Mucosa of gallbladder (tissue), 1 donor: Measurements from ENCODE around the gene AP2A2. TPM values are rescaled to one million over a fixed set of nuclear protein-coding genes. Genes with fewer than 3 reads are reported as not detected.

Experiments used
- DNase-seq: peaks from one replicate; pipeline ENCODE4 v3.0.0-alpha.2; 2020; ENCODE audit warnings: low spot score
- total RNA-seq: library from RNA; stranded (reverse); gene quantifications from one replicate; pipeline ENCODE4 v1.2.1, GENCODE V29; 2021
- donor health status: DM: no; HTN: no; CAD: no.

AP2A2 gene
- total RNA-seq, 1 donor from 2014 or later = 91.8 TPM

DNA sequence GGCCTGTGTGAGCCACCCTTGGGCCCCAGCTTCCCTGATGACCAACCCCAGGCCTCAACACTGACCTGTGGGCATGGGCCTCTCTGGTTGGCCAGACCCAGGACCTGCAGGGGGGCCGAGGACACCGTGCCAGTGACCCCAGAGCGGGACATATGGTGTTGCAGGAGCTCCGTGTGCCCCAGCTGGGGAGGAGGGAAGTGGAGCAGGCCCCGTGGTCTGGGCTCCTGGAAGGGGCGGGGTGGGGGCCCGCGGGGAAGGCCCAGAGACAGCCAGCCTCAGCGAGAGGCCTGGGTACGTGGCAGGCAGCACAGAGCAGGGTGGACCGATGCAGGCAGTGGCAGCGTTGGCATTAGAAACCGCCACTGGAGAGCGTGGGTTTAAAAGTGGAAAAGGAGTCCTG, 88.6 kb downstream of the AP2A2 start:
- no peak for DNase-seq

DNA sequence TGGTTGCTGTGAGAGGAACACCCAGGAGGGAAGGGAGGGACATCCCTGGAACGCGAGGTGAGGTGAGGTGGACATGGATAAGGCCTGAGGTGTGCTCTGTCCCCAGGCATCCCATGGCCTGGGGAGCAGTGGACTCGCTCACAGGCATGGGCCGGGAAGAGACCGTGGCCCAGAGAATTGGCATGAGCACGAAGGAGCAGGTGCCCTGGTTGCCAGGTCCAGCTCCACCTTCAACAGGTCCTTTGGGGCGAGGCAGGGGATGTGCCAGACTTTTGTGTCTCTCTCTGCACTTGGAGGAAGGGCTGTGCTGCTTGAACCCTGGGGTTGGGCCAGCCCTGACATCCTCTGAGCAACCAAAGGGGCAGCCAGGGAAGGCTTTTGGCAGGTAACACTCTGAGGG, 89.4 kb downstream of the AP2A2 start:
- DNase-seq = no peak

DNA sequence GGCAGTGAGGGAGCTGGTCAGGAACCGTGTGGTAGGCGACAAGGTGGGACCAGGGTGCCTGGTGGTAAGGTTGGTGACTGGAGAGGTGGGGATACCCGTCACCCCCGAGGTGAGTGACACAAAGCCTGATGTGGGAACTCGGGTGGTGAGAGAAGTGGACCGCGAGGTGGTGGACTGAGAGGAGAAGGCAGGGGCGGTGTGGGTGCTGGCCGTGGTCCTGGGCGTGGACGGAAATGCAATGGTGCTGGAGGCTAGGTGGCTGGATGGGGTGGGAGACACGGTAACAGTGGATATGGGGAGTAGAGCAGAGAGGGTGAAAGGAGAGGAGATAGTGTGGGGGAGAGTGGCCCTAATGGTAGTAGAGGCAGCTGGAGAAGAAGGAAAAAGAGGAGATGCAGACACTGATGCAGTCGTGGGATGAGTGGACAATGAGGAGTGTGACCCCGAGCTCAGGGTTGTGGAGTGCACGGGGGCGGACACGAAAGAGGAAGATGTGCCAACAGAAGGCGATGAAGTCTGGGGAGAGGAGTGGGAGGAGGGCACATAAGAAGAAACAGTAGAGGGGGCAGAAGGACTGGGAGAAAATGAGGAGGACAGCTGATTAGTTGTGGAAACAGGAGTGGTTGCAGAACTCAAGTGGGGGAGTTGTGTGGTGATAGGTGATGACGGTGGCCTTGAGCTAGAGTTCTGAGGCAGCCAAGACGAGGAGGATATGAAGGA, 90.3 kb downstream of the AP2A2 start:
- DNase-seq = no peak

DNA sequence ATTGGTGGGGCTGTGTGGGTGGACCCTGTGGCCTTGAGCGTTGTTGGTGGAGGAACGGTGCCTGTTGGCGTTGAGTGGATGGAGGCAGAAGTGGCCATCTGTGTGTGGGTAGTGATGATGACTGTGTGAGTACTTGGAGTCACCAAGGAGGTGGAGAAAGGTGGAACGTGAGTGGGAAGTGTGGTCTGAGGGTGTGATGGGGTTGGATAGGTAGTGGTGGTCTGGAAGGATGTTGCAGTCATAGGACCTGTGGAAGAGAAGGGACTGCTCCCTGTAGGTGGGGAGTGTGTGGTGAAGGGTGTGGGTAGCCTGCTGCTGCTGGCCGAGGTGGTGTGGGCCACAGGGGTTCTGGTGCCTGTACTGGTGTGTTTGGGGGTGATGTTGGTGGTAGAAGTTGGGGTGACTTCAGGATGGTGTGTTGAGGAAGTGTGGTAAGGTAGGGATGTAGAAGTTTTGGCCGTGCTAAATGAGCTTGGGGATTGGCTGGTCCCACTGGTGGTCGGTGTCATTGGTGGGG, 91.0 kb downstream of the AP2A2 start:
- DNase-seq = peak; percentile 19

DNA sequence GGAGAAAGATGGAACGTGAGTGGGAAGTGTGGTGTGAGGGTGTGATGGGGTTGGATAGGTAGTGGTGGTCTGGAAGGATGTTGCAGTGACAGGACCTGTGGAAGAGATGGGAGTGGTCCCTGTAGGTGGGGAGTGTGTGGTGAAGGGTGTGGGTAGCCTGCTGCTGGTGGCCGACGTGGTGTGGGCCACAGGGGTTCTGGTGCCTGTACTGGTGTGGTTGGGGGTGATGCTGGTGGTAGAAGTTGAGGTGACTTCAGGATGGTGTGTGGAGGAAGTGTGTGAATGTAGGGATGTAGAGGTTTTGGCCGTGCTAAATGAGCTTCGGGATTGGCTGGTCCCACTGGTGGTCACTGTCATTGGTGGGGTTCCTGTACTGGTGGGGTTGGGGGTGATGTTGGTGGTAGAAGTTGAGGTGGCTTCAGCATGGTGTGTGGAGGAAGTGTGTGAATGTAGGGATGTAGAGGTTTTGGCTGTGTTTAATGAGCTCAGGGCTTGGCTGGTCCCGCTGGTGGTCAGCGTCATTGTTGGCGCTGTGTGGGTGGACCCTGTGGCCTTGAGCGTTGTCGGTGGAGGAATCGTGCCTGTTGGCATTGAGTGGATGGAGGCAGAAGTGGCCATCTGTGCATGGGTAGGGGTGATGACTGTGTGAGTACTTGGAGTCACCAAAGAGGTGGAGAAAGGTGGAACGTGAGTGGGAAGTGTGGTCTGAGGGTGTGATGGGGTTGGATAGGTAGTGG, 91.8 kb downstream of the AP2A2 start:
- no peak for DNase-seq

DNA sequence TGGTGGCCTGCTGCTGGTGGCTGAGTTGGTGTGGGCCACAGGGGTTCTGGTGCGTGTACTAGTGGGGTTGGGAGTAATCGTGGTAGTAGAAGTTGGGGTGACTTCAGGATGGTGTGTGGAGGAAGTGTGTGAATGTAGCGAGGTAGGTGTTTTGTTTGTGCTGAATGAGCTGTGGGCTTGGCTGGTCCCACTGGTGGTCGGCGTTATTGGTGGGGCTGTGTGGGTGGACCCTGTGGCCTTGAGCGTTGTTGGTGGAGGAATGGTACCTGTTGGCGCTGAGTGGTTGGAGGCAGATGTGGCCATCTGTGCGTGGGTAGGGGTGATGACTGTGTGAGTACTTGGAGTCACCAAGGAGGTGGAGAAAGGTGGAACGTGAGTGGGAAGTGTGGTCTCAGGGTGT, 92.4 kb downstream of the AP2A2 start:
- no peak for DNase-seq

DNA sequence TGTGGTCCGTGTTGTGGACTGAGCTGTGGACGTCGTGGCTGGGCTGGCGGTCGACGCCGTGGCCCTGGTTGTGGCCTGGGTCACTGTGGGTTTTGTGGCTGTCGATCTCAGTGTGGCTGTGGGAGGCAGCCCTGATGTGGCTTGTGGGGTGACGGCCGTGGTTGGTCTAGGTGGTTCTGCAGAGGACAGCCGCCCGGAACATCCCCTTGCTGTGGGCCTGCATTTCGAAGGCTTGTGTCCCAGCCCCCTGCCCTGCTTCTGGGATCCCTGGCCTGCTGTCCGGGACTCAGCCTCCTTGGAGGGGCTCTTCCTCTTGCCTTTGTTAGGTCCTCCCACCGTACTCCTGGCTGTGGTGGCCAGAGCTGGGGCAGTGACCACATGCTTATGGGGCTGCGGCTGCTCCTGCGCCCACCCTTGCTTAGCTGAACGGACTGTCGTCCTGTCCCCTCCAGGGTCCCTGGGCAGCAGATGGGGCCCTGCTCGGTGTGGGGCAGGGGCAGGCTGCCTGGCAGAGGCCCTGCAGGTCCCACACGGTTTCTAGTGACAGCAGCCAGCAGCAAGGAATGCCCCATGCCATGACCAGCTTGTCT, 93.7 kb downstream of the AP2A2 start:
- no peak for DNase-seq

DNA sequence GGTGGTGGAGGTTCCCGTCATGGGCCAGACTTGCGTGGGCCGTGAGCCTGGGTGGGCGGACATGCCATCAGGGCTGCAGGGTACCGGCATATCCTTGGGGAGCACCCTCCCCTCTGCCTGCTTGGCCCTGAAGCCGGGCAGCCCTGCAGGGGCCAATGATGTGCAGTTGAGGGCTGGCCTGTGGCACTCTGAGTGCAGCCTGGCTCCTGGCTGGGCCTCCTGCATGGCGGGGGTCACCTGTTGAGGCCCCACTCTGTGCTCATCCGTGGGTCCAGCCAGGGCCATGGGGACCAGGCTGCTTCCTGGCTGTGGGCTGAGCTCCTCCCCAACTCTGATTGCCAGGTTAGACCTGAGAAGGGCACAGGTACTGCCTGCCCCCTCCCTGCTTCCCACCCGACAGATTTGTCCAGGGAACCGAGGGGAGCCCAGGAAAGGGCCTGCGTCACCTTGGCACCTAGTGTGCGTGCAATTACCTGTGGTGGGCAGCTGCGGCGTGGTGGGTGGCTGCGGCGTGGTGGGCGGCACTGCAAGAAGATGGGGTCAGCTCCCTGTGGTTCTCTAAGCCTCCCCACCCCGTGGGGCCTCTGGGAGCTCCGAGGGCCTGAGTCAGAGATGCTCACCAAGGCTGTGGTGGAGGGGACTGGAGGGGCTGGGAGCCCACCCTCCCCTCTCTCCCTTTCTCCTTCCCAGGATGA, 94.7 kb downstream of the AP2A2 start:
- DNase-seq = no peak

DNA sequence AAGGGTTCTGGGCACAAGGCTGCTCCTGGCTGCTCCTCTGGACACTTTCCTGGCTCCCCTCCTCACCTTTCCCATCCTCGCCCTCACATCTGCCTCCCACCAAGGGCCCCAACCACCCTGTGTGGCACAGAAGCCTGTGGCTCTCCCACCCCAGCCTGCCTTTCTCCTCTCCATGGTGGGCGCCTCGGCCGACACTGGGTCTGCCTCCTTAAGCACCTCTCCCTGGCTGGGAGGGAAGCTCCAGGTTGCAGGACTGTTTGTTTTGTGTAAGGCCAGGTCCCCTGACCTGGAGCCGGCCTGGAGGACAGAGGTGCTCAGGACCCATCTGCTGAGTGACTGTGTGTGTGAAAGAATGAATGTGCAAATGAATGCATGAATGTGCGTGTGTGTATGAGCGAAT, 96.7 kb downstream of the AP2A2 start:
- DNase-seq = no peak

DNA sequence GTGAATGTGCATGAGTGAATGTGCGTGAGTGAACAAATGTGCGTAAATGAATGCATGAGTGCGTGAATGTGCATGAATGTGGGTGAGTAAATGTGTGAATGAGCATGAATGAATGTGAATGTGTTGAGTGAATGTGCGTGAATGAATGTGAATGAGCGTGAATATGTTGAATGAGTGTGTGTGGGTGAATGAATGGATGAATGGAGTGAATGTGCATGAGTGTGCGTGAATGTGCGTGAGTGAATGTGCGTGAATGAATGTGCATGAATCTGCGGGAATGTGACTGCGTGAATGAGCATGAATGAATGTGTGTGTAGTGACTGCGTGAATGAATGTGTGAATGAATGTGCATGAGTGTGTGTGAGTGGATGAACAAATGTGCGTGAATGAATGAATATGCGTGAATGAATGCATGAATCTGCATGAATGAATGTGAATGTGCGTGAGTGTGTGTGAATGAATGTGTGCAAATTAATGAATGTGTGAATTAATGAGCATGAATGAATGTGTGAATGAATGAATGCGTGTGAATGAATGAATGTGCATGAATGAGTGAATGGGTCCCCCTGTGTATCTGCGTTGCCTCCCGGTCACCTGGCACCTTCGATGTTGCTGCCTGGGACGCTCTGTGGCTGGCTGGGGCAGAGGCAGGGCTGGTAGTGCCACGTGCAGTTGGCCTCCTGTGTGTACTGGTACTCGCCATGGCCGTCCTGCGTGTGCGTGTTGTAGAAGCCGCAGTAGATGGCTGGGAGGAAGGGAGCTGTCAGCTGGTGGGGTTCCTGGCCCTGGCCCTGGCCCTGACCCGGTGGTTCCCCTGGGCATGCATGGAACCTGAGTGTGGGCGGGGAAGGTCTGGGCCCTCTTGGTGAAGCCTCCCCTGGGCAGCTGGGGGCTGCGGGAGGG, 97.5 kb downstream of the AP2A2 start:
- no peak for DNase-seq

DNA sequence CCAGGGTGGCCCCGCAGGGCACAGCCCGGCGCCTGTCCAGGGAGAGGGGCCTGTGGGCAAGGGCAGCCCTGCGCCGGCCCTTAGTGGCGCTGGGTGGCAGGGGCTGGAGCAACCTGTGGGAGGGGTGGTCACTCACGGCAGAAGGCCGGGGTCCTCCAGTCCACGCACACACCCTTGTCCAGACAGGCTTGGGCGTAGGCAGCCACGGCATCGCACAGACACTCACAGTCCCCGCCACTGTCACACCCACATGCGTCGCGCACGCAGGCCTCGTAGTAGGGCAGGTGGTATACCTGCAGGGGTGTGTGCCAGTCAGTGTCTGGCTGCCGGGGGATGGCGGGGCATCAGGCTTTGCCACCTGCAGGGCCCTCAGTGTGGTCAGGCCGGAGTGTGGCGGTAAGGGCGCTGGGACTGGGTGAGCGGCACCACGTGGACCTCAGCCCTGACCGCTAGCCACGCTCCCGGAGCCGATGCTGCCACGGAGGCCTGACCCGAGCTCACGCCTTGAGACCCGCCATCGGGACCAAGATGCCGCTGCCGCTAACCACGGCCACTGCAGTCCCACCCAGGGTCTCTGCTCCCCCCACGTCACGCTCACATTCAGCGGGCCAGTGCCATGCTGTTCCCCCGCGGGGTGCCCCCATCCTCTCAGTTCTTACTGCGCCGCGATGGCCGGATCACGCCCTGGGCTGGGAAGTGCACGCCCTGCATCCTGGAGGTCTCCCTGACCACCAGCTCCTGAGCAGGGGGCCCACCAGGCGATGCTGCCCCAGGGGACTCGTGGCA, 98.3 kb downstream of the AP2A2 start:
- DNase-seq = no peak

DNA sequence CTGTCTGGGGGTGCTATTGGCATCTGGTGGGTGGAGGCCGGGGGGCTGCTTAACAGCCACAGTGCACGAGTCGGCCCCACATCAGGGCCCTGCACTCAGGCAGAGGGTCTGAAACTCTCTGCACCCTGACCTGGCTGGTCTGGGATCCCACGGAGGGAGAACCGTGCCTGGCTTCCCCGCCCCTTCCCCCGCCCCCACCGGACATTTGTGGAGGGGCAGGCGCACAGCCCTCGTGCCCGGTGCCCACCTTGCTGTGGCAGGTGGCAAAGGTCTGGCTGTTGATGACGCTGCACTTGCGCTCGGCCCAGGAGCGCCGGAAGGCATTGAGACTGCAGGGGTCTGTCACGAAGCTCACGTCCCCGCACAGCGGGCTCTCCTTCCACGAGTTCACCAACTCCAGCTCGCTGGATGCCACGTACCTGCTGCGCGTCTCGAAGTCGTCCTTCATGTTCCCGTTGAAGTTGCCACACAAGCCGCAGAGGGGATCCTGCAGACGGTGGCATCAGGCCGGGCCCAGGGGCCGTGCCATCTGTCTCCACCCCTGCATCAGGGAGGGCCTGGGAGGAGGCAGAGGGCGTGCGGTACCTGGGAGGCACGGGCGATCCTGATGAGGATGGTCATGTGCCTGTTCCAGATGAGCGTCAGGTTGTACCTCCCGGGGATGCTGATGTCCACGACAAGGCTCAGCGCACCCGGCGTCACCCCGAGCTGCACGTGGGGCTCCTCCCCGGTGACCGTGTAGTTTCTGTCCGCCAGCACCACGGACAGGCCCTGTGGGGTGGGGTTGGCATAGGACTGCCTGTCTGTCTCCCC, 99.1 kb downstream of the AP2A2 start:
- no peak for DNase-seq

DNA sequence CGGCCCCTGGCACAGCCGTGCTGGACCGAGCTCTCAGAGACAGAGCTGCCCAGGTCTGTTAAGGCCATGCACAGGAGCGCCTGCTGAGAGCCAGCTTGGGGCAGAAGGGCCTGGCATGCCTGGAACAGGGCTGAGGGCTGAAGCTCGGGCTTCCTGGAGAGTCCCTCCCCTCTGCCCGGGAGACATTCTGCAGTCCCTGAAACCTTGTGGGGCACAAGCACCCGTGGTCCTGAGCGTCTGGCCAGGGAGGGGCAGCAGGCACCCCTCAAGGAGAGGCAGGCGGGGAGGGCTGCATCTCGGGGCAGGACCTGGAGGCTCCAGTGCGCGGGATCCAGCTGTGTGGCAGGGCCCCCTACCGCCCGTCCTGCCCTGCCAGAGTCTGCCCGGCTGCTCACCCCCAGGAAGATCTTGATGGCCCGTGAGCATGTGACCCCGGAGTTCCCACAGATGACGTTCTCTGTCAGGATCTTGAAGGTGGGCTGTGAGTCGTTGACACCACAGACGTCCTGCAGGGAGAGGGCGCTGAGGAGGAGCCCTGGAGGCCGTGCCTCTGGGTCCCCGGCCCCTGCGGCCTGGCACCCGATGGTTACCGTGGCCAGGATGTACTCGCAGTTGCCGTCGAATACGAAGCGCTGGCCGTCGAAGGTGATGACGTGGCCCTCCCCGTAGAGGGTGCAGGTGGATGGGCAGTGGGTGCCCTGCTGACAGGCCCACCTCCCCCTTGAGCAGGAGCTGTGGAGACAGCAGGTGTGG, 99.9 kb downstream of the AP2A2 start:
- DNase-seq = no peak

DNA sequence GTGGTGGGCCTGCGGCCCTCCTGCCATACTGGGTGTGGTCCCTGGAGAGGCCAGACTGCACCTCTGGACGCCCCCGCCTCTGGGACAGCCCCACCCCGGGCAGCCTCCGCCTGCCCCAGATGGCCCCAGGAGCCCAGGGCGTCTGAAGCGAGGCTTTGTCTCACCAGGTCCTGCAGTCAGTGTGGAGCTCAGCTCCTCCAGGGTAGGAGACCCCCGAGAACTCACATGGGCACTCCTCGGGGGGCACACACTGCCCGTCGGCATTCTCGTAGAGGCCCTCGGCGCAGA, 100.4 kb downstream of the AP2A2 start:
- DNase-seq = no peak

DNA sequence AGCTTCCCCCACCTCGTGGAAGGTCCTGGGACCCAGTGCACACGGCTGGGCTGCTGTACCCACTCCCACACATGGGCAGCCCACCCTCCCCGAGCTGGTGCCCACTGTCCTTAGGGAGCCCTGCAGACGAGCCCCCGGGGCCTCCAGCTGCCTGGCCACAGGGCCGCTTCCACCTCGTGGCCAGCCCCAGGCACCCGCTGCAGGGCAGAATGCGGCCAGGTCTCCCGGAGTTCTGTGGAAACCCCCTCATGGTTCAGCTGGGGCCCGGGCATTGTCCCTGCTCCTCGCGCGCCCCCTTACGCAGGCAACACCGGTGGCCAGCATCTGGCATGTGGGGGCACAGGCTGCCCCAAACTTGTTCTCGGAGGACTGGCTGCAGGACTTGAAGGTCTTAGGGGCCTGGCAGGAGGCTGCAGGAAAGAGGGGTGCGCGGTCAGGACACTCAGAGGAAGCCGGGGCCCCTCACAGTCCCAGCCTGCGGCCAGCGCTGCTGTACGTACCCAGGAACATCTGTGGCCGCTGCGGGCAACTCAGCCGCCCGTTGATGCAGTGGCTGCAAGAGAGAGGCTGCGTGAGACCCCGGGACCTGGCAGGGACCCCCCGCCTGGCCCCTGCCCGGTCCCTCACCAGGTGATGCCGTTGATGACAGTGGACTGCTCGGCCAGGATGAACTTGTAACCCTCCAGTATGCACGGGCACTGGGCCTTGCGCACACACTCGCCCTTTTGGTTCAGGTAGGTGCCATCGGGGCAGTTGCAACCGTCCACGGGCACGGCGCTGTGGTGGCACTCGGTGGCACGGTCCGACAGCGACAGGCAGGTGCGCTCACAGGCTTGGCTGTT, 101.2 kb downstream of the AP2A2 start:
- DNase-seq = no peak

DNA sequence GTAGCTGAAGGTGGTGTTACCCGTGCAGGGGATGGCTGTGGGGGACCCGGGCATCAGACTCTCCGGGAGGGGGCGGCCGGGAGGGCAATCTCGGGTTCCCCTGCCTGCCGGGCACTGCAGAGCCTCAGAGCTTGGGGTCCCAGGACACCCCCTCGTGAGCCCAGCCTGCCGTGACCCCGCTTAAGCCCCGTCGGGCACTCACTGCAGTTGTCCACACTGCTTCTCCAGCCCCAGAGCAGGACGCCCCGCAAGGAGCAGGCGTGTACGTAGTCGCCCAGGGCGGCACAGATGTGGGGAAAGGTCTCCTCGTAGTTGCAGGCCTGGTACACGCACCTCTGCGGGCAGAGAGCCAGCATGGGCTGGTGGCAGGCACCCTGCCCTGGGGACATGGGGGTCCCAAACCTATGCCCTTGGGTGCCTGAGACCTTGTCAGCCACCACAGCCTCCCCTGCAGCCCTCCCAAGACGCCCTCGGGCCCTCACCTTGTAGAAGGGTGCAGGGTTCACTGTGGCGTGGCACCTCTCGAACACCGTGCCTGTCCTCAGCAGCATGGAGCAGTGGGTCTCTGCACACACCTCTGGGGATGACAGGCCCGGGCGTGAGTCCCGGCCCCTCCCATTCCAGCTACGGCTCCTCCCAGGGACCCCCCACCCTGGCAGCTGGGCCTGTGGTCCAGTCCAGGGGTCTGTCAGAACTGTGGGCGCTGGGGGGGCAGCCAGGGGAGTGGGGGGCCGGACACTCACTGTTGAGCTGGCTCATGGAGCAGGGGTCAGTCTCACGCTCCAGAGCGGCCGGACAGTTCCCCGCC, 102.0 kb downstream of the AP2A2 start:
- DNase-seq = no peak

DNA sequence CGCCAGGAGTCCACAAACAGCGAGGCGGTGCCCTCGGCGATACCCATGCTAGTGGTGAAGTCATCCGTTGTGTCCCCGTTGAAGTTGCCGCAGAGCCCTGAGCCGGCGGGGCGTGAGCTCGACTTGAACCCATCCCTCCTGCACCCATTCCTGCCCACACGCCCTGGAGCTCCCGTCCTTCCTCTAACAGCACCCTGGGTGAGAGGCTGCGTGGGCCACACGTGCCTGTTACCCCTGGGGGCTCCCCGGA, 102.5 kb downstream of the AP2A2 start:
- no peak for DNase-seq

DNA sequence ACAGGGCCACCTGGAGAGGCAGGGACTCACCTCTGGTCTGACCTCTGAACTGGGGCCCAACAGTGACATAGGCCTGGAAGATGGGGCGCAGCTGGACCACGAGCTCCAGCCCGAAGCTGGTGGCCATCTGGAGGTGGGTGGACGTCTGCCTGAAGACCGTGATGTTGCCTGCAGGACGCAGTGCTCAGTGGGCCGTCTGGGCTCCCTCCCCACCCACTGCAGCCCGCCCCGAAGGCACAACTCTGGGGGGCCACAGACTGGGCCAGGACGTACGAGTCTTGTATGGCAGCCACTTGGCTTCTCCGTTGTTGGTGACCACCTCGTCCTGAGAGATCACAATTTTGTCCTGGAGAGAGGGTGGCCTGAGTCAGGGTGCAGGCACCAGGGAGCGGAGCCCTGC, 102.9 kb downstream of the AP2A2 start:
- DNase-seq = no peak
